GM12865 (cell line): ENCODE results near the gene DLG2.
"Not testable (repeated sequence)": the region's sequence is repeated elsewhere in the genome, so short reads cannot be mapped to it uniquely, and the experiment has no call there.

Experiments used
- DNase-seq: peaks from one replicate; pipeline ENCODE4 v3.0.0; 2010; ENCODE audit warnings: low read depth
- H3K4me3 ChIP-seq: 2 replicates; pipeline ENCODE4 v1.5.1; 2011; ENCODE audit warnings: mild to moderate bottlenecking, low read depth, low read length, control low read depth
- CTCF ChIP-seq: IDR thresholded peaks from 2 replicates; pipeline ENCODE4 v1.5.1; 2011; ENCODE audit warnings: low read length, control low read depth, low read depth, inconsistent platforms; ENCODE audit not compliant: insufficient read depth; ENCODE audit errors: missing control alignments

DLG2 gene

GRCh38 chr11:84322211-84322610 lies 1304.9 kb downstream of the DLG2 start:
- DNase-seq: no peak
- TF ChIP-seq CTCF: no peak
- H3K4me3 ChIP-seq: no peak overlapping the region

DNA sequence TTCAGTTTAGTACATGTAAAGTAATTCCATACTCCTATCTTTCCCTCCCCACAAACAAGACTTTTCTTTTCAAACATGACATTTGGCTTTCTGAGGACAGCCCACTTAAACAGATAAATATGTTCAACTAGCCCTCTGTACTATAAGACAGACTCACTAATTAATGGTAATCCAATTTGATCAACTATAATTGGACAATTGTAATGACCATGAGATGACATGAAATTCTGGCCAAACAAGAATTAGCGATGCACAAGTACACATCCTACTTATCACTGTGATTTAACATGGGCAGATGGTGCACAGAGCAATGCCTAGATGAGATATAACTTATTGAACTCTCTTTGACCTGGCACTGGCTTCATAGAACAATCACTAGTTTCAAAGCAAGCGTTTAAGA lies 1307.3 kb downstream of the DLG2 start:
- no peak for DNase-seq
- no peak overlapping the region for H3K4me3 ChIP-seq
- no peak for TF ChIP-seq CTCF

DNA sequence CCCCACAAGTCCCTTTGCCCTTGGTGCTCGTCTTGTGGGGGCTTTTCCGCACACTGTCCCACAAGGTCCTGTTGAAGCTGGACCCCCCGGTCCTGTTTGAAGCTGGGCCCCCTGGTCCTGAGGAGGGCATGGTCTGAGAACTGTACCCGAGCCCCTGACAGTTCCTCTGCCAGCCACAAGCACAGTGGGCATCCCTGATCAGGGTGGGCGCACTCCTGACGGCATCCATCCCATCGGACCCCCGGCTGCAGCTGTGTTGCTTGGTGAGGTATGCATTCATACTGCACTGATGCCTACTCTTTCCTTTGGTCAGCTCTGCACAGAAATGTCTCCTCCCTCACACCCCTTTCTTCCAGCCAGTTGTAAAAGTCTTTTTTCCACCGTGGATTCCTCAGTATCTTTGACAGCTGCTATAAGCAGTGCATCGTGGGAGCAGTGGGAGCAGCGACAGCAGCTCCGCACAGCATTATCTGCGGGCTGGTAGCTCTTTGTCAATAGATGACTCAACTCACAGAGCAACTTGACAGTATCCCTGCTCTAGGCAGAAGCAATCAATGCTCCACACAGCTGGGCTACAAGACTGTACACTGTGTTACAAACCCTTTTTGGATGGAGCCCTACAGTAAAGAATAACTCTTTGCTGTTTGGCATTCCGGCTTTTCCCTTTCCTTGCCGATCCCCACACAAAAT lies 1310.1 kb downstream of the DLG2 start:
- no peak overlapping the region for H3K4me3 ChIP-seq
- DNase-seq: no peak

GRCh38 chr11:84313830-84314359 lies 1313.2 kb downstream of the DLG2 start:
- no peak for TF ChIP-seq CTCF
- no peak overlapping the region for H3K4me3 ChIP-seq
- no peak for DNase-seq

More for the DNA sequence above, 1310.1 kb downstream of the DLG2 start:
- no peak for TF ChIP-seq CTCF

DNA sequence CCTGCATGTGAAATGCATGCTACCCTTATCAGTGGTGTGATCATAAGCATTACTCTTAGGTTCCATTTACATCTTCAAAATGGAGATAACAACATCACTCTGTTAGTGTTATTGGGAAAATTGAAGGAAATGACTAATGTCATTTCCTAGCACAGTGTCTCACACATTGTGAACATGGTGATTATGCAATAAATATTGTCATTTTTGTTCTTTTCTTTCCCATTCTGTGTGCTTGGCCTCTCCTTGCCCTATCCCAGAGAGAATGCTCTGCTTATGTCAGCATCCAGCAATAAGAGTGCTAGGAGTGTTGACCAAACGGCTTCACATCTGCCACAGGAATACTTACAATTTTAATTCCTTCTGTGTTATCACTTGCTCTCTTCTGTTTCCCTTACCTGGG lies 1316.9 kb downstream of the DLG2 start:
- no peak for DNase-seq

GRCh38 chr11:84308491-84308890 lies 1318.7 kb downstream of the DLG2 start:
- not testable (repeated sequence) for H3K4me3 ChIP-seq, DNase-seq

More for the DNA sequence above, 1316.9 kb downstream of the DLG2 start:
- TF ChIP-seq CTCF: no peak
- no peak overlapping the region for H3K4me3 ChIP-seq

DNA sequence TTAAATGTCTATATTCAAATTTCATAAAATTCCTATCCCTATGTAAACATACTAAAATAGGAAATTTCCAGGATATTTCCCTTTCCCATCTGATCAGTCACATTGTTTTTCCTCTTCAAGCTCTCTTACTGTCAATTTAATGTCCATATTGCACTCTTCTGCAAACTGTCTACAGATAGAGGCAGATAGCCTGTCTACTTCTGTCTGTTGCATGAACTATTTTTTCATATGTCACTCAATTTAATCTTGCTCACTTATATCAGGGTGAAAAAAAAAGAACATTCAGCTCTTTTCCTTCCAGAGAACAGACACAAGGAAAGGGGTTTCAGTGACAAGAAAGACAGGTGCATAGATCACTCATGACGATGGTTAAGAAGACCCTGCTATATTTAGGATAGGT lies 1327.1 kb downstream of the DLG2 start:
- TF ChIP-seq CTCF: no peak
- no peak overlapping the region for H3K4me3 ChIP-seq
- no peak for DNase-seq
